Testis (tissue), 2 donors: ENCODE measurements around the gene PTTG1IP2.

Experiments
- CTCF ChIP-seq, 3 experiments: fragments of 450-650 bp in 2 of 3; fragments of 200-600 bp in 1 of 3; sonication (generic) in 1 of 3; IDR thresholded peaks; one replicate each; pipeline ENCODE4 v1.5.1; 2016 to 2019; ENCODE audit warnings: antibody characterized with exemption in 3 of 3, mild to moderate bottlenecking in 2 of 3, moderate library complexity in 1 of 3
- POLR2A ChIP-seq: fragments of 450-650 bp; IDR thresholded peaks from one replicate; pipeline ENCODE4 v1.6.1; 2017; ENCODE audit warnings: antibody characterized with exemption, mild to moderate bottlenecking, moderate library complexity

DNA sequence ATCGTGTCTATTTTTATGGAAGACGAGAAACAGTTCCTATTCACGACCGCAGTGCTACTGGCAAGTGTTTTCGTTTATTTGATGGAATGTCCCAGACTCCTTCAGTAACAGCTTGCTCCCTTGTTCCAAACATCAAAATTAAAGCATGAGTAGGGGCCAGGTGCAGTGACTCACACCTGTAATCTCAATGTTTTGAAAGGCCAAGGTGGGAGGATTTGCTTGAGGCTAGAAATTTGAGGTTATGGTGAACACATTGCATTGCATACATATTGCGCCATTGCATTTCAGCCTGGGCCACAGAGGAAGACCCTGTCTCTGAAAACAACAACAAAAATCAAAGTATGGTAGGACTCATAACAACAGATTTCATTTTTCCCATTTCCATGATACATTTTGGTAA lies 22.8 kb downstream of the PTTG1IP2 start:
- TF ChIP-seq CTCF (IDR thresholded peaks at IDR 0.05) (no peak), POLR2A (no peak)
